NCI-H2029 treated with DMSO at 0.1 percent for 48 hours (cell line): ENCODE data around the gene MELTF.

ENCODE experiments used
- DNase-seq: peaks from one replicate; lab custom pipeline; 2025; lab: John Stamatoyannopoulos, UW

Gene MELTF

DNA sequence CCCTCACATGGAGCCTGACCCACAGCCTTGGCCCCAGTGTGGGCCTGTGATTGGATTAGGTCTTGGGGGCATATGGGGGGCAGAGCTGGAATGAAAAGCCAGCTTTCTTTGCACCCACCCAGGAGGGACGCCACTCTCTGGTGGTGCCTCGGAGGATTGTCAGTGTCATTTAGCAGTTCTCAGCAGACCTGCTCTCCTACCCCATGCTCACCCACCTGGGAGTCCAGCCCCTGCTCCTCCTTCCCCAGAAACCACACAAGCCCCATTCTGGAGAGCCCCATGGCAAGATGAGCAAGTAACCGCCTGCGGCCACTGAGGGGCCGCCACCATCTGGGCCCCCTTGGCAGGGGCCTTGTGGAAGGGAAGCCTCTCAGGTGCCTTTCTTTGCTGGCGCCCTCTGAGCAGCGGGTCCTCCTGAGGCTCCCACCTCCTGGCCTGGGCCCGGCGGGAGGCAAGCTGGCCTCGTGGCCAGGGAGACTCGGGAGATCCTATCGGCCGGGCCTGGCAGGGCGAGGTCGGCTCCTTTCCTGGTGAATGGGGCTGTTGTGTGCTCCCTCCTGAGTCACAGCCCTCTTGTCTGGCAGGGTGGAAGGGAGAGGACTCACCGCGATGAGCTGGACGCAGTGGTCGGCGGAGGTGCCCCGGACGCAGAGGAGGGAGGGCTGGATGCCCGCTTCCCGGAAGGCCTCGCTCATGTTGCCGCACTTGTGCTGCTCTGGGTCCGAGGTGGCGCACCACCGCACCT is 2.3 kb downstream of the MELTF start:
- no peak for DNase-seq

DNA sequence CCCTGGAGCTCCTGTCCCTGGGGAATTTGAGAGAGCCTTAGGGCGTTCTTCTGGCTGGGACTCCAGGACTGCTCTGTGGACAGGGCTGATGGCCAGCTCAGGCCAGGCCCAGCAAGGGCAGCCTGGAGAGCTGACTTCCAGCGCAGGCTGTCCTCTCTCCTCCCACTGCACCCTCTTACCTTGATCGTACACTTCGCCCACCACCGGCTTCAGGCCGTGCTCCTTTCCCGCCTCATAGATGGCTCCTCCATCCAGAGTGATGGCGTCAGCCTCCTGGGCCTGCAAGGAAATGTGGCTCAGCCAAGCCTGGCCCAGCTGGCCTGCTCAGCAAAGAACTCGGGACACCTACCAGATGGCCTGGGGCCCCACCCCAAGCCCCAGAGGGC is 3.1 kb downstream of the MELTF start:
- no peak for DNase-seq

DNA sequence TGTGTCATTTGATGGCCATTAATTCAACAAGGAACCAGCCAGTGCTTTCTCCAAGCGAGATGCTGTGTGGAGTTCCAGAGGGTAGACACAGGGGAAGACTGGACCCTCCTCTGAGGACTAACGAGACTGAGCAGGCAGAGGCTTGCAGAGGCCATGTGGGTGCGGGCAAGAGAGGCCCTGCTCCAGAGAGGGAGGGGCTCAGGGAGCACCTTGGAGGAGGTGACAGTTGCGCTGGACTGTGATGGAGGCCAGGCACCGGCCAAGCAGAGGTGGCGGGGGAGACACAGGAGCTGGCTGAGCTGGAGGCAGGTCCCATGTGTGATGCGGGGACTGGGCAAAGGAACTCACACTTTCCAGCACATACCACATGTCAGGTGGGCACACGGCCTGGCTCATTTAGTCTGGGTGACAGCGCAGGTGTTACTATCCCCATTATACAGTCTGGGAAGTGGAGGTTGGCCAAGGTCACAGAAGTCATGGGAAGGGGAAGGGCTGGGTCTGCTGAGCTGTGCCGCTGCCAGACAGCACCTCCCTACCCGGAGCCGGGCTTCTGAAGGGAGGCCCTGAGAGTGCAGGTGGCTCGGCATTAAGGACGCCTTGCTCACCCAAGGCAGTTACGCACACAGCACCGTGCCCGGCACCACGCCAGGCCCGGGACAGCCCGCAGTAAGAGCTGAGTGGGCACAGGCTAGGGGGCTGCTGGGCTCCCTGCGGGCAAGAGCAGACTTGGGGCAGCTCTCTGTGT is 3.7 kb downstream of the MELTF start:
- no peak for DNase-seq

DNA sequence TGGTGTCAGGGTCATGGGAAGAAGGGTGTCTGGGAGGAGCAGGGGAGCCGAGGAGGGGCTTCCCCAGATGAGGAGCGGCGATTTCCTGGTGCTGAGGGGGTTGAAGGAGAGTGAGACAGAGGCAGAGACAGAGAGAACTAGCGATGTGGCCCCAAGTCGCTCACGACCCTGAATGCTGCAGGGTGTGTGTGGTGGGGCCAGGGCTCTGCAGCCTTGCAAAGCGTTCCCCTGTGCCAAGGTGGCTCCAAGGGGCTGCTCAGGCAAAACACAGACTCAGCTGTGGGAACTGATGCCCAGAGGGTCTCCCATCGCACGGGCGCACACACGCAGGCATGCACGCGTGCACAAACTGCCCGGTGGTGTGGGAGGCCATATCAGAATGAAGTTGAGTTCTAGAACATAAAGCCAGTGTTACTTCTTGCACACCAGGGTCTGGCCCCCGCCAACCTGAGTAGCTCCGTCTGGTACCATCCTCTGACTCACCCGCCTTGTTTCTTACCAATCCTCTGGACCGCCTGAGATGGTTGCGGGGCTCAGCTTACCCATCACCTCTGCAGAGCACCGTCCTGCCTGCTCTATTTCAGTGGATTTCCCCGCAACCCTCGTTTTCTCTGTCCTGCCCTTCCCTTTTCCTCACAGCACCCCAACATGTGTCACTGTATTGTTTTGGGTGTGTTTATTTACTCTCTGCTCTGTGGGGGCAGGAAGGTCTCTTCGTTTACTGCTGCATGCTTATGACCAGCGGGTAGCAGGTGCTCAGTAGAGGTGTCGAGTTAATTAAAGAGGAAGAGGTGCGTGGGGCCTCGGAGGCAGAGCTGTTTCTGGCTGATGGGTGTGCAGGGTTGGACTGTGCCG is 4.5 kb downstream of the MELTF start:
- DNase-seq: no peak

DNA sequence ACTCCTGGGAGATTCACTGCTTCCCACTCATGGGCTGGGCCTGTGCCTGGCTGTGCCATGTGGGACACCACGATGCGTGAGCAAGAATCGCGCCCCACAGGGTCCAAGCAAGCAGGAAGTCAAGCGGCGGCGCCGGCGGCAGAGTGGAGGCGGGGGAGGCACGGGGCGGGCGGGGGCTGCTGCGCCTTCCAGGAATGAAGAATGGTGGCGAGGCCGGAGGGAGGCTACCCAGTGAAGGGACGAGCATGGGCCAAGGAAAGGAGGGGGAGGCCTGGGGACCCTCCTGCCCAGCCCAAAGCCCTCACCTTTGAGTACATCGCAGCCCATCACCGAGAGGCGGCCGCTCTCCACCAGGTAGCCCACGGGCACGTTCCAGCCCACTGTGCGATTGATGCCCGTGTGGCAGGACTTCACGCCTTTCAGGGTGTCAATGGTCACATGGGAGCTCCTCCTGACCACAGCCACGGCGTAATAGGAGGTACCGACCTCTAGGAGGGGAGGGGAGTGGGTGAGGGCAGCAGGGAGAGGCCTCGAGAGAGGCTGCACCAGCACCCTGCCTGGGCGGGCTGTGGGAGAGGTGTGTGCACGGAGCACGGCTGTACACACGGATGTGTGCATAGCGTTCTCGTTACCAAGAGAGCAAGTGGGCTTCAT is 5.5 kb downstream of the MELTF start:
- no peak for DNase-seq

DNA sequence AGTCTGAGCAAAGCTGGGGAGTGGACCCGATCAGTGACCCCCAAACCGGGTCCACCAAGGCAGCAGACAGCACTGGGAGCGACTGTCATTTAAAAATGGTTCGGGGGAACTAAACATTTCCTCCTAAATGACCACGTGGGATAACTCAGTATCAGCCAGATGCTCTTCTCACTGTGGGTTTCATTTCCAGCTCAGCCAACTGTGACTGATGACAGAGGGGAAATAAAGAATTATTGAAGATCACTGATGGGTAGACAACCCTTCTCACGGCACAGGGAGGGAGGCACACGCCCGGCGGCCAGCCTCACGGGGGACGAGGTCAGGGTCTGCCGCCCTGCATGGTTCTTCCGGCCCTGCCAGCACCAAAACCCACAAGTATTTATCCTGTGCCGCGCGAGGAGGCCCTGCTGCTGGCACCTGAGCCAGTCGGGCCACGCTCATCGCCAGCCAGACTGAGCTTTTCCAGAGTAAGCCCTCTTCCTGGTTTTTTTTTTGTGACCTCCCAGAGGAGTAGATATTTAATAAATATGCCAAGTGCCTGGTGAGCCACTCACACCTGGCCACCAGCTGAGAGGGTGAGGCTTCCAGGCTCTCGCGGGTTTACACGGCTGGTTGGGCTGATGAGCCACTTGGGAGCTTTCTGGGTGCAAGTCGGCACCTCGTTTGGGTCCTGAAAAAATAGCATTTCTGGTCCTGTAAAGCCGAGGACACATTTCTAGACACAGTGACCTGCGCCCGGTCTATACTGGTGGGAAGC is 6.2 kb downstream of the MELTF start:
- DNase-seq: peak; percentile 55

DNA sequence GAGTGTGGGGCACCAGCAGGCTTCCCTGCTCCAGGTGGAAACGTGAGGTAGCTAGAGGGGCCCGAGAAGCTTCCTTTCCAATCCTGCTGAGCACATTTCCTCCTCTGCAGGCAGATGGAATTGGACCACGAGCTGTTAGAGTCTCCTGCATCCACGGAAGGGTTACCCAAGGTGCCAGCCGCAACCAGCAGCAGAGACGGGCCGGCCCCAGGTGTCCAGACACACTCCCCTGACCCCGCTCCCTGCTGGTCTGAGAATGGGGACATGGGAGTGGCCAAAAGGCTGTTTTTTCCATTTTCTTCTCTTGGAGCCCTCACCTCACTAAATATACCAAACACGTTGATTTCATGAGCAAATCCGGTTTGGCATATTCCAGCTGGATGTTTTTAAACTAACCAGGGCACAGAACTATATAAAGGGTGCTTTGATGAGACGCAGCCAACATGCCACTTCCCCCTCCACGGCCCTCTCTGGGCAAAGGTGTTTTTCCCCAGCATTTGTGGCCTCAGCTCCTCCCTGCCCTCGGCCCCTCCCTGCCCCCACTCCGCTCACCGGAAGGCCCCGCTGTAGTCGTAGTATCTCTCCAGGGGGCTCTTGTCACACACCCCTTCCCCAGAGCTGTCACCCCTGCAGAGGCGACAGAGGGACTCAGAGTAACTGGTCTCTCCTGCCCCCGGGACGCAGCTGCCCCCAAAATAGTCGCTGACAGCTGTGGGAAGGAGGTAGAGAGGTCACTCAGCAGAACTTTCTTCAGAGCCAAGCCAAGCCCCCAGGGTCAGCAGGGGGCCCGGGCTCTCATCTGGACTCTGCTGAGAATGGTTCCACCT is 7.0 kb downstream of the MELTF start:
- DNase-seq: no peak

DNA sequence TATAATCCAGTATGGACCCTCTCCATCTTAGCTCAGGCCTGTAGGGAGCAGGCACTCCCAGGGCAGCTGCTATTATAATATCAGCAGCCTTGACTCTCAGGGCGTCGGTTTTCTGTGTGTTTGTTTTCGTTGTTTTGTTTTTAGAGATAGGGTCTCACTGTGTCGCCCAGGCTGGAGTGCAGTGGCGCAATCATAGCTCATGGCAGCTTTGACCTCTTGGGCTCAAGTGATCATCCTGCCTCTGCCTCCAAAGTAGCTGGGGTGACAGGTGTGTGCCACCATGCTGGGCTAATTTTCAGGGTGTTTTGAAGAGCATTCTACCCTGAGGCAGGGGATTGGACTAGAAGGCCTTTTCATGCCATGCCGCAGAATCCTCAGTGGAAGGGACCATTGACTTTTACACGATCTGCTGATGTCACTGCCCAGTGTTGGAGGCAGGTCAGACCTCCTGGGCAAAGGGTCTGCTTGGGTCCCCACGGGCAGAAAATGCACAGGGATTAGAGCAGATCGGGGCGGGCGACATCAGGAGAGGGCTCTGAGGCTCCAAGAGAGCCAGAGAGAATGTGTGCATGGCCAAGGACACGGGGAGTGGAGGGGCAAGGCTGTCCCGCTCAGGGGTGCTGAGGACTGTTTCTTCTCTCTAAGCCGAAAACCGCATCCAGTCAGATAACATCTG is 7.8 kb downstream of the MELTF start:
- DNase-seq: no peak

DNA sequence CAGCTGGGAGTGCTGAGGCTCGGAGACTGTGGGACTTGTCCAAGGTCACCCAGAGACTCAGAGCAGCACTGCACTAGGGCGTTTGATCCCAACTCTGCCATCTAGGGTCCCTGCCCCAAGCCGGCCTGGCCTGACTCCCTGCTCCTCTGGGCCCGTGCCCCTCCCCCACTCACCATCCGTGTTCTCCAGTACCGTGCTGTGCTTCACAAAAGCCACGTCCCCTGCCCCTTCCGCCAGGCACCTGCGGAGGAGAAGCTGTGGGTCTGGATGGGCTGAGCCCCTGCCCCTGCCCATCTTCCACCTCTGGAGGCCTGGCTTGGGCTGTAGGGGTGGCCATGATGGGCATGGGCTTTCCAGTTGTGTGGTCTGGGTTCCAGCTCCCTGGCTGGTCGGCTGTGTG is 8.4 kb downstream of the MELTF start:
- no peak for DNase-seq

DNA sequence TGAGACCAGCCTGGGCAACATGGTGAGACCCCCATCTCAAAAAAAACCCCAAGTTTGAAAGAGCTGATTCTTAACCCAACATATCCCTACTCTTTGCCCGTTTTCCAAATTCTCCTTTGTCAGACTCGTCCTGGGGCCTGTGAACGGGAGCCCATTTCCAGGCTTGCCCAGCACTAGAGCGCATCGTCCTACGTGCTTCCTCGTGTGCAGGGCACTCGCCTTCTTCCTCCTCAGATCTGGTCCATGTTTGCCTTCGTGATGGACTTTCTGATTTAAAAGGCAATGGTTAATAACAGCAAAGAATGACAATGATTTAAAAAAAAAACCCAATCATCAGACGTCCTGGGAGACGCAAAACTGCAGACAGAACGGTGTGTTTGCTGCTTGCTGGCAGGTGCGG is 10.1 kb downstream of the MELTF start:
- DNase-seq: no peak

DNA sequence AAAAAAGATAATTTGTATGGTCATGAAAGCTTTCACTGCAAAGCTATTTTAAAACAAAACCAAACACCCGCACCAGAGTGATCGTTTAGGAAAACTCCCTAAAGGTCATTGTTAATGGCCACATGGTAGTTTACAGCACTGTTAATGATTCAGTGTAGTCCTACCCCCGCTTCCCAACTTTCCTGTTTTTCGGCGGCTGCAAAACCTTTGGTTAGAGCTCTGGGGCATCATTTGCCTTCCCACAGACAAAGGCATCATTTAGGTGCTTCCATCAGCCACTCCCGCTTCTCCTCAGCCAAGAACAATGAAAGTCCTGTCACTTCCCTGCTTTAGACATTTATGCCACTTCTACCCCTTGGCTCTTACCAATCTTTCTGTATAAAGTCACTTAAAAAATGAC is 10.6 kb downstream of the MELTF start:
- DNase-seq: no peak

DNA sequence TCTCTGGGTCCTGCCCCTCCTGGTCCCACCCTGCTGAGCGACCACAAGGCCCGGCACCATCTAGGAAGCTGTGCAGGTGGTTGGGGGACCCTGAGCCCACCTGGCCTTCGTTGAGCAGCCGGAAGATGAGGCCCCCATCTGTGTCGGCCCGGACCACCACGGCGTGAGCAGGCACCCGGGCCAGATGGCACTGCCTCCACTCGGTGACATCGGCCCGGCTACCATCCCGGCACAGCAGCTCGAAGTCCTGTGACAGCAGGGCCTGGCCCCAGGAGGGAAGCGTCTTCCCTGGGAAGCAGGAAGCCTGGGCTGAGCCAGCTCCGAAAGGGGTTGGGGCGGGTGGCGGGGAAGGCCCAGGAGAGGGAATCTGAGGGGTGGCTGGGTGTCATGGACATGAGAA is 12.6 kb downstream of the MELTF start:
- DNase-seq: no peak

DNA sequence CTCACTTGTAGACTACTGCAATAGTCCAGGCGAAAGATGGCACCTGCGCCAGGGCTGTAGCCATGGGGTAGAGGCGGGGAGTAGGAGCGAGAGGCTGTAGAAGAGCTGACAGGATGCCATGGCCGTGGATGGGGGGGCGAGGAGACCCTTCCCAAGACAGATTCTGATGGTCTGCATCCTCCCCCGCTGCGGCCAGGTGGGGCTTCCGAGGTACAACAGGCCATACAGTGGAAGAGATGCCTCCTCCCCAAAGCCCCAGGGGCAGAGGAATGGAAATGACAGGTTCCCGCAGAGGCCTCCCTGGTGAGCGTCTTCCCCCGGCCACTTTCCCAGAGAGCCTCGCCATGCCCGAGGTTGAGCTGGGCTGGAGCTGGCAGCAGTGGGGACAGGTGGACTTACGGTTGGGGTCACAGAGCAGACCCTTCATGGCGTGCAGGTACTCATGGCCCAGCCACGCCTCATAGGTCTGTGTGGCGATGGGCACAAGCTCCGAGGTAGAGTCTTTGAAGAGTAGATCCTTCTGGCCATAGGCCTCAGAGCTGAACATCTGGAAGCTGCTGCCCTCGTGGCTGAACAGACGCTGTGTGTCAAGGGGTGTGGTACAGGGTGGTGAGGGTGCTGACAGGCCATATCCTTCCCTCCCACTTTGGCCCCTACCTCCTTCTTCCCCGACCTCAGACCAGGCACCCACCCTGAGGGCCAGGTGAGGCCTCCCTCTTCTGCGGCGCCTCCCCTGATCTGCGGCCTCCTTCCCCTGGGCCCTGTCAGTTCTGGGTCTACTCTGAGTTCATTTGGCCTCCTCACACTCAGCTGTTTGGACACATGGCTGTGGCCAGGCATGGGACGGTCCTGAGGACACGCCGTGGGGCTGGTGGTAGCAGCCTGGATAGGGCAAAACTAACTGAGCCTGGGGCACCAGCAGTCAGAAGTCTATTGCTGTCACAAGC is 13.6 kb downstream of the MELTF start:
- no peak for DNase-seq

DNA sequence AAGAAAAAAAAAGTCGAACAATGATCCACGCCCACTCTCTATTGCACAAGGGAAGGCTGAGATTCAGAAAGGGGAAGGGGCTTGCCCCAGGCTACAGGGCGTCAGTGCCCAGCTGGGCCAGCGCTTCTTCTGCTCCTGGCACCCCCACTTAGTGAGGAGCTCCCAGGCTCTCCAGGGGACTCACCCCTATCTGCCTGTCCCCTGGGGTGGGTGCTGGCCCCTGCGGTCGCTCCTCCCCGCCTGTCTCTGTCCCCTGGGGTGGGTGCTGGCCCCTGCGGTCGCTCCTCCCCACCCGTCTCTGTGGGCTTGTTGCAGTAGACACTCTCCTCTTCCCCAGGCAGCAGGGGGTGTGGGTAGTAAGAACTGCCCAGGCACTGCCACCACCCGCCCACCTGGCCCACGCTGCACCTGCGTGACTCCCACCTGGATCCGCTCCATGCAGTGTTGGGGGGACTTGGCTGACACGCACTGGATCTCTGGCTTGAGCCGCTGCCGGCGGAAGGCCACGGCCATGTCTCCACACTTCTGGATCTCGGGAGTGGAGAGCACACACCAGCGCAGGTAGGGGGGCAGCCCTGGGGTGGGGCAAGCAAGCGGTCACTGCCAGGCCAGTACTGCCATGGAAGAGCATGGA is 14.6 kb downstream of the MELTF start:
- DNase-seq: no peak

DNA sequence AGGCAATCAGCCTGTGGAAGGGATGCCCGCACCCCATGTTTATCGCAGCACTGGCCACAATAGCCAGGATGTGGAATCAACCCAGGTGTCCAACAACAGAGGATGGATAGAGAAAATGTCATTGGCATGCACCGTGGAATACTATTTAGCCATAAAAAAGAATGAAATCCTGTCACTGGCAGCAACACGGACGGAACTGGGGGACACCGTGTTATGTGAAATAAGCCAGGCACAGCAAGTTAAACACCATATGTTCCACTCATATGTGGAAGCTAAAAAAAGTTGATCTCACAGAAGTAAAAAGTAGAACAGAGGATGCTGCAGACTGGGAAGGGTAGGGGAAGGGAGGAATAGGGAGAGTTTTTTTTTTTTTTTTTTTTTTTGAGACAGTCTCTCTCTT is 15.6 kb downstream of the MELTF start:
- no peak for DNase-seq

DNA sequence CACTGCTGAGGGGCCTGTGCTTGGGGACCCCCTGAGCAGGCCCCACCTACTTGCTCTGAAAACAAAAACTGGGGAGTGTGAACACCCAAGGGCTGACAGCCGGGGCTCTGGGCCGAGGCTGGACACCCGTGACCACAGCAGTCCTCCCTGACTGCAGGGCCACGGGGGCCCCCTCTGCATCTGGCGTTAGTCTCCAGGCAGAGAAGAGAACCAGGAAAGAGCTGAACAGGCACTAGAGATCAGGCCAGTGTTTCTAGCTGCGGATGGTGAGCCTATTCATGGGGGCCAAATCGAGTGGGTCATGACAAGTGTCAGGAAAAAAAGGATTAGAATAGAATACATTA is 17.1 kb downstream of the MELTF start:
- DNase-seq: no peak

DNA sequence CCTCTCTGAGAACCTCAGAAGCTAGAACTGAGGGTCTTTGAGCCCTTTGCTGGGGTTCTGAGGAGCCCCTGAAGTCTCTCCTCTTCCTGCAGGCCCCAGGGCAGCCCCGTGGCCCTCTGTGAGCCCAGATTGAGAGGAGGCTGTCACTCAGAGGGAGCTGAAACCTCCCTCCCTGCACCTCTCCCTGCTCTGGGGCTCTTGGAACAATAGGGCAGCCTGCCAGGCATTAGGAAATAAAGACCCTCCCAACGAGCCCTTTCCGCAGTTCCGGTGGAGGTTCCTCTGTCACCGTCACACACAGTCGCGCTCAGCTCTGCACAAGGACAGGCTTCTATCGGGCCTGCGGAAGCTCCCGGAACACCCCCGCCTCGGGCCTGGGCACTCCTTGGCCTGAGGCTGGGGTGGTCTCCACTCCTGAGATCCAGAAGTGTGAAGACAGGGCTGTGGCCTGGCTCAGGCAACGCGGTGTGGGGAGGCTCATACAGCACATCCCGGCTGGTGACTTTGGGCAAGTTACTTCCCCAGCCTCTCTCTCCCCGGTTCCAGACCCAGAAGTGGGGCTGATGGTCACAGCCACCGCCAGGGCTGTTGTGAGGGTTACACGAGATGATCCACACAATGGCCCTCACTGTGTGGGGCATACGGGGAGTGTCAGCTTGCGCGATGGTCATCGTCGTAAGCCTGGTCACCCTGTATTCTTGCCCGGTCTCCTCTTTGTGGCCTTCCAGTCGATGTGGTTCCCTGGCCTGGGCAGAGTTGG is 17.7 kb downstream of the MELTF start:
- no peak for DNase-seq
